ENCODE measurements around the gene ATAD3B.
"Not testable (repeated sequence)": the region's sequence is repeated elsewhere in the genome, so short reads cannot be mapped to it uniquely, and the experiment has no call there.

Gene ATAD3B

DNA sequence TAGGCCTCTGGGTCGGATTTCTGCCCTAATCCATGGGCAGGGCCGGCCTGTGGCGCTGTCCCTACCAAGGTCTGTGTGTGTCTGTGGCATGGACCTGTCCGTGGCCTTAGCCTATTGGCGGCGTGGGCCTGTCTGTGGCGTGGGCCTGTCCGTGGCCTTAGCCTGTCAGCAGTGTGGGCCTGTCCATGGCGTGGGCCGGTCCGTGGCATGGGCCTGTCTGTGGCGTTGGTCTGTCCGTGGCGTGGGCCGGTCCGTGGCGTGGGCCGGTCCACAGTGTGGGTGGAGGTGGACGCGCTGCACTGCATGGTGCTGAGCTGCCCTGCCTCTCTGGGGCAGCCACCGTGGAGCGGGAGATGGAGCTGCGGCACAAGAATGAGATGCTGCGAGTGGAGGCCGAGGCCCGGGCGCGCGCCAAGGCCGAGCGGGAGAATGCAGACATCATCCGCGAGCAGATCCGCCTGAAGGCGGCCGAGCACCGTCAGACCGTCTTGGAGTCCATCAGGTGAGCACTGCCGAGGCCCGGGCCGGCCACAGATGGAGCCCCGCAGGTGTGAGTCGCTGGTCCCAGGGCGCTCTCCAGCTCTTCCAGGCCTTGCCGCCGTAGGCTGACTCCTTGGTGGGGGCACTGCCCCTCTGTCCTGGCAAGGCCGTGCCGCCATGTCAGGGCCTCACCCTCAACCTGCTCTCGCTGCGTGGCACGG lies 48.4 kb downstream of the ATAD3B start:
- H3K4me1 ChIP-seq (ENCODE audit: control insufficient read depth, insufficient read depth, low read length); H3K27ac ChIP-seq (ENCODE audit: low read depth, low read length); H3K27me3 ChIP-seq (ENCODE audit: control insufficient read depth, insufficient read depth, low read length); H3K4me3 ChIP-seq (ENCODE audit: low read depth, low read length); H3K9ac ChIP-seq (ENCODE audit: low read length); H3K9me3 ChIP-seq (ENCODE audit: control insufficient read depth, insufficient read depth, low read depth, low read length): not testable (repeated sequence)
- H3K36me3 ChIP-seq (ENCODE audit: control insufficient read depth, insufficient read depth, low read length): peaks cover 53% of the 10 kb centered on the region

DNA sequence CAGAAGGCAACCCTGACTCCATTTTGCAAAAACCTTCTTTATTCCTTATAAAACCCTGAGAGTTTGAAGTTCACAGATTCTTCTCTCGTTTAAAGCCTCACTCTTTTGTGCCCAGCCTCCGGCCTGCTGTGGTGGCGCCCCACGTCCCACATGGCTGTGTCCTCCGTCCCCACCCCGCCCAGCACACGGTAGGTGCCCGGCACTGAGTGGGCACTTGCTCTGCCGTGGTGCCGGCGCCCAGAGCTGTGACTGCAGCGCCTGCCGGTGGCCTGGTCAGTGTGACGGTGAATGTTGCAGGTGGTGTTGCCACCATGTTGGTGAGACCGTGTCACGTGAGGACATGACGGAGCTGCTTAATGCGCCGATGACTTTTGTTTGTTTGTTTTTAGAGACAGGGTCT lies 49.8 kb downstream of the ATAD3B start:
- Histone ChIP-seq H3K27me3 (ENCODE audit: control insufficient read depth, insufficient read depth, low read length) (no peaks in the 10 kb centered on the region), H3K4me1 (ENCODE audit: control insufficient read depth, insufficient read depth, low read length) (no peaks in the 10 kb centered on the region), H3K27ac (ENCODE audit: low read depth, low read length) (no peak overlapping the region), H3K36me3 (ENCODE audit: control insufficient read depth, insufficient read depth, low read length) (peaks cover 54% of the 10 kb centered on the region), H3K9ac (ENCODE audit: low read length) (no peak overlapping the region), H3K4me3 (ENCODE audit: low read depth, low read length) (no peak overlapping the region), H3K9me3 (ENCODE audit: control insufficient read depth, insufficient read depth, low read depth, low read length) (no peaks in the 10 kb centered on the region)

DNA sequence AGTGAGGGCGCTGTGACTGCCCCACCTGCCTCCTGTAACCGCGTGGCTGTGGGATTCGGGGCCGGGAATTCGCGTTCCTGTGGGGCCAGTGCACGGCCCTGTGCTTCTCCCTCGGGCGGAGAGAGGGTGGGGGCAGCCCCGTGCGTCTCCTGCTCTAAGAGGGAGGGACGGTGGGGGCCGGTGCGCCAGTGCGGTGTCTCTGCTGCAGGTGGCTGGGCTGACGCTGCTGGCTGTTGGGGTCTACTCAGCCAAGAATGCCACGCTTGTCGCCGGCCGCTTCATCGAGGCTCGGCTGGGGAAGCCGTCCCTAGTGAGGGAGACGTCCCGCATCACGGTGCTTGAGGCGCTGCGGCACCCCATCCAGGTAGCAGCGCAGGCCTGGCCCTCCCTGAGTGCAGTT lies 51.0 kb downstream of the ATAD3B start:
- not testable (repeated sequence) for H3K9ac ChIP-seq (ENCODE audit: low read length); H3K9me3 ChIP-seq (ENCODE audit: control insufficient read depth, insufficient read depth, low read depth, low read length); H3K27me3 ChIP-seq (ENCODE audit: control insufficient read depth, insufficient read depth, low read length); H3K4me1 ChIP-seq (ENCODE audit: control insufficient read depth, insufficient read depth, low read length); H3K4me3 ChIP-seq (ENCODE audit: low read depth, low read length); H3K27ac ChIP-seq (ENCODE audit: low read depth, low read length)
- H3K36me3 ChIP-seq (ENCODE audit: control insufficient read depth, insufficient read depth, low read length): peaks cover 55% of the 10 kb centered on the region

DNA sequence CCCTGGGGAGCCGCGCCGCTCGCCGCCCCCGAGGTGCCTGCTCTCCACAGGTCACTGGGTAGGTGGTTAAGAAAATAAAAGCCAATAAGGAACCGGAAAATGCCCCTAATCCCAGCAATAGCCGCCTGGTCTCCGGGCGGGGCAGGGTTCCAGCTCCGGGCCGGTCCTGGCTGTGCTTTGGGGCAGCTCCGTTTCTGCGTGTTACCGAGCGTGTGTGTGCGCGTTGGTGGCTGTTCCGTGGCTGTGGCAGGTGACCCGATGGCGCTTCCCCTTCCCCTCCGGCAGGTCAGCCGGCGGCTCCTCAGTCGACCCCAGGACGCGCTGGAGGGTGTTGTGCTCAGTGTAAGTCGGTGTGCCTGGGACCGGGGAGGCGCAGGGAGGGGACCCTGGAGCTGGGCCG lies 51.7 kb downstream of the ATAD3B start:
- not testable (repeated sequence) for H3K27ac ChIP-seq (ENCODE audit: low read depth, low read length); H3K27me3 ChIP-seq (ENCODE audit: control insufficient read depth, insufficient read depth, low read length); H3K9ac ChIP-seq (ENCODE audit: low read length); H3K4me3 ChIP-seq (ENCODE audit: low read depth, low read length); H3K9me3 ChIP-seq (ENCODE audit: control insufficient read depth, insufficient read depth, low read depth, low read length); H3K4me1 ChIP-seq (ENCODE audit: control insufficient read depth, insufficient read depth, low read length)
- H3K36me3 ChIP-seq (ENCODE audit: control insufficient read depth, insufficient read depth, low read length): peaks cover 54% of the 10 kb centered on the region

DNA sequence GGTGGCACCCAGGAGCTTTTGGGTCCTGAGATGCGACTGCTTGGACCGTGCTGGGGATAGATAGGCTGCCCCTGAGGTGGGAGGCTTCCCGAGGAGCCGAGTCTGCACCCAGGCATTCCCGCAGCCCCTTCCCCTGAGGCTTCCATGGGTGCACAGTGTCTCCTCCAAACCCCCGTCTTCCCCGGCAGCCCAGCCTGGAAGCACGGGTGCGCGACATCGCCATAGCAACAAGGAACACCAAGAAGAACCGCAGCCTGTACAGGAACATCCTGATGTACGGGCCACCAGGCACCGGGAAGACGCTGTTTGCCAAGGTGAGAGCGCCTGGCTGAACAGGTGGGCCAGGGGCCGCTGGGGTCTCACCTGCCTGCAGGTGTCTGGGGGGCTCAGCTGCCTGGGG lies 52.1 kb downstream of the ATAD3B start:
- H3K27me3 ChIP-seq (ENCODE audit: control insufficient read depth, insufficient read depth, low read length); H3K9me3 ChIP-seq (ENCODE audit: control insufficient read depth, insufficient read depth, low read depth, low read length); H3K27ac ChIP-seq (ENCODE audit: low read depth, low read length); H3K4me3 ChIP-seq (ENCODE audit: low read depth, low read length); H3K4me1 ChIP-seq (ENCODE audit: control insufficient read depth, insufficient read depth, low read length); H3K9ac ChIP-seq (ENCODE audit: low read length): not testable (repeated sequence)
- peaks cover 54% of the 10 kb centered on the region for H3K36me3 ChIP-seq (ENCODE audit: control insufficient read depth, insufficient read depth, low read length)

DNA sequence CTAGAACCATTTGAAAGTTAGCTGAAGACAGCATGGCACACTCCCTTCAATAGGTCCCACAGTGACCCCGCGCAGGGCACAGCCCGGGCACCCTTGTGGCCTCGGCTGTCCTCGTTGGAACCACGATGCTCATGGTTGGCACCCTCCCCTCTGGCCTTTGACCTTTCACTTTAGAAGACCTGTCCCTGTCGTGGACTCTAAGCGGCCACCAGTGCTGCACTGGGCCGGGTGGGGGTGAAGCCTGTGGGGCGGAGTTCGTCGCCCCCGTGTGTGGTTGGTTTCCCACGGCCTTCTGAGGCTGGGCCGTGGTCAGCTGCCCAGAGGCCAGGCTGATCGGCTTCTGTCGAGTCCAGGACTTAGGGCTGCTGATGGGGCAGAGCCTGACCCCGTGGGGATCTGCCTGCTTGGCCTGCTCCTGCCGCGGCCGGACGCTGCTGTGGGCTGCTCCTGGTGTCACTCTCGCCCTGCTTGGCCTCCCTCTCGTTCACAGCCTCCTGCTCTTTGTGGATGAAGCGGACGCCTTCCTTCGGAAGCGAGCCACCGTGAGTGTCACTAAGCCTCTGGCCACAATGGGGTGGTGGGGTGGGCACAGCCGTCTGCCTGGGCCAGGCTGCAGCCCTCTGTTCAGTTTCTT lies 53.3 kb downstream of the ATAD3B start:
- not testable (repeated sequence) for H3K9me3 ChIP-seq (ENCODE audit: control insufficient read depth, insufficient read depth, low read depth, low read length); H3K27me3 ChIP-seq (ENCODE audit: control insufficient read depth, insufficient read depth, low read length)
- peaks cover 62% of the 10 kb centered on the region for H3K36me3 ChIP-seq (ENCODE audit: control insufficient read depth, insufficient read depth, low read length)

DNA sequence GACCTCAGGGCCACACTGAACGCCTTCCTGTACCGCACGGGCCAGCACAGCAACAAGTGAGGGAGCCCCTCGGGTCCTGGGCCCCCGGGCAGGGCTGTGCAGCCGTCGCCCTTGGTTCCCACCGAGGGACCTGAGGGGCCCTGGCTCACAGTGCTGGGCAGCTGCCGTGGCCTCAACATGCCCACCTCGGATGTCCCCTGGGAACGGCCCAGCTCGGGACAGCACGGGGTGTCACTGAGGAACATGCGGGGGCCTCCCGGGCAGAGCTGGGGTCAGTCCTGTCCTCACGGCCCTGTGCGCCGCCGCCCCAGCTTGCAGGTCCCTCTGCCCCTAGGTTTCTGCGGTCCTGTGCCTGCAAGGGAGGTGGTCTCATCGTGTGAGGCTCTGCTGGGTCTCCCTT lies 54.9 kb downstream of the ATAD3B start:
- not testable (repeated sequence) for H3K9ac ChIP-seq (ENCODE audit: low read length); H3K4me3 ChIP-seq (ENCODE audit: low read depth, low read length); H3K27me3 ChIP-seq (ENCODE audit: control insufficient read depth, insufficient read depth, low read length); H3K4me1 ChIP-seq (ENCODE audit: control insufficient read depth, insufficient read depth, low read length); H3K9me3 ChIP-seq (ENCODE audit: control insufficient read depth, insufficient read depth, low read depth, low read length); H3K27ac ChIP-seq (ENCODE audit: low read depth, low read length)
- peaks cover 55% of the 10 kb centered on the region for H3K36me3 ChIP-seq (ENCODE audit: control insufficient read depth, insufficient read depth, low read length)

More for the DNA sequence above, 53.3 kb downstream of the ATAD3B start:
- H3K4me3 ChIP-seq (ENCODE audit: low read depth, low read length); H3K9ac ChIP-seq (ENCODE audit: low read length); H3K27ac ChIP-seq (ENCODE audit: low read depth, low read length); H3K4me1 ChIP-seq (ENCODE audit: control insufficient read depth, insufficient read depth, low read length): not testable (repeated sequence)

DNA sequence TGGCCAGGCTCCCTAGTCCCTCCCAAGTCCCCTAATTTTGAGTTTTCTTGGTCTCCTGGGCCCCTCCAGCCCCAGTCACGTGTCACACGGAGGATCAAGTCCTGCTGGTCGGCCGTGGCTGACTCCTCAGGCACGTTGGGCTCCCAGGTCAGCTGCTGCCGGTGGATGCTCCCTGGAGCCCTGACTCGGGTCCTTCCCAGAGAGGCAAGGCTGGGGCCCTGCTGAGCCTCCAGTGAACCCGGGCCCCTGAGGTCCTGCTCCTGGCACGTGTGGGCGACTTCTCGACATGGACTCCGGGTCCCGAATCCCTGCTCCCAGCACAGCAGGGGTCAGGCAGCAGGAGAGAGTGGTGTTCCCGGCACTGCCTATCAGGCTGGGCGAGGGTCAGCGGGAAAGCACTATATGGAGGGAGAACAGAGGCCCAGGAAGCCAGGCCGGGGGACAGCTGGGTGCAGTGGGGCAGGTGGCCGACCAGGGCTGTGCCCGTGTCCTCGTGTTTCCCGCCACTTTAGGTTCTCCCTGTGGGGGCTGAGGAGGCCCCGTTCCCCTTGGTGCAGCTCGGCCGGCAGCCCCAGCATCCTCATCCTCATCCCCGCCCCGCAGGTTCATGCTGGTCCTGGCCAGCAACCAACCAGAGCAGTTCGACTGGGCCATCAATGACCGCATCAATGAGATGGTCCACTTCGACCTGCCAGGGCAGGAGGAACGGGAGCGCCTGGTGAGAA lies 55.7 kb downstream of the ATAD3B start:
- Histone ChIP-seq H3K4me3 (ENCODE audit: low read depth, low read length) (no peak overlapping the region), H3K27ac (ENCODE audit: low read depth, low read length) (no peak overlapping the region), H3K36me3 (ENCODE audit: control insufficient read depth, insufficient read depth, low read length) (peaks cover 52% of the 10 kb centered on the region), H3K4me1 (ENCODE audit: control insufficient read depth, insufficient read depth, low read length) (no peaks in the 10 kb centered on the region), H3K9me3 (ENCODE audit: control insufficient read depth, insufficient read depth, low read depth, low read length) (peaks cover 4% of the 10 kb centered on the region), H3K27me3 (ENCODE audit: control insufficient read depth, insufficient read depth, low read length) (no peaks in the 10 kb centered on the region), H3K9ac (ENCODE audit: low read length) (no peak overlapping the region)

DNA sequence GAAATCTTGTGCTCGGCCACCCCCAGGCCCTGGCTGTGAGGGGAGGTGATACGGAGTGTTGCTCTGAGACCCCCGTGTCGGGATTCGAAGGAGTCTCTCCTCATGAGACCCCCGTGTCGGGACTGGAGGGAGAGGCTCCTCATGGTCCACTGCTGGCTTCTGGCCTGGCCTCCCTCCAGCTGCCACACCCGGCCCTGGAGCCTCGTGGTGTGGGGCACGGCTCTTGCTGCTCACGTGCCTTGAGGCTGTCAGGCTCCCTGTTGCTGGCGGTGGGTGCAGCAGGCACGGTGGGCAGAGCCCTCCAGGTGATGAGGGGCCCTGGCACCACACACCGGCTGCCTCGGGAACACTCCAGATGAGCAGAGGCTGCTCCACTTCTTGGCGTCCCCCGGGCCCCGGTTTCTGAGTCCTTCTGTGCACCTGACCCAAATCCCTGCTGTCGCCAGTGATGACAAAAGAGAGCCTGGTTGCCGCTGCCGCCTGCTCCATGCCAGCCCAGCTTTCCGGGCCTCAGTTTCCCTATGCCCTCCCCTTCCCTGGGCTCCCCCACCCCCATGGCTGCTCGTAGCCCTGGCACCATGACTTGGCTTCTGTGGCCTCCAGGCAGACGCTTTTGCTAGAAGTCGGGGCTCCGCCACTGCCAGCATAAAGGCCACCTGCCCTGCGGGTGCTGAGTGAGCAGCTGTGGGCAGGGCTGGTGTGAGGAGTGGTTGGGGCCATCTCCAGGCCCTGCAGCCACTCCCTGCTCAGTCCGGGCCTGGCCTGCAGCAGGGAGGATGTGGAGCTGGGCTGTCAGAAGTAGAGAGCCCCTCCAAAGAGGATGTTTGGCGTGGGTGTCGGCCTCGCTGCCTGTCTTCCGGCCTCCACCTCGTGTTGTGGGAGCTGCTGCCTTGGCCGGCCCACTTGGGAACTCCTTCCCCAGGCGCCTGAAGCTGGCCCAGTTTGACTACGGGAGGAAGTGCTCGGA lies 57.0 kb downstream of the ATAD3B start:
- Histone ChIP-seq H3K4me1 (ENCODE audit: control insufficient read depth, insufficient read depth, low read length) (no peaks in the 10 kb centered on the region), H3K27ac (ENCODE audit: low read depth, low read length) (no peak overlapping the region), H3K4me3 (ENCODE audit: low read depth, low read length) (no peak overlapping the region), H3K9ac (ENCODE audit: low read length) (no peak overlapping the region), H3K27me3 (ENCODE audit: control insufficient read depth, insufficient read depth, low read length) (no peaks in the 10 kb centered on the region), H3K36me3 (ENCODE audit: control insufficient read depth, insufficient read depth, low read length) (peaks cover 51% of the 10 kb centered on the region), H3K9me3 (ENCODE audit: control insufficient read depth, insufficient read depth, low read depth, low read length) (peaks cover 4% of the 10 kb centered on the region)

DNA sequence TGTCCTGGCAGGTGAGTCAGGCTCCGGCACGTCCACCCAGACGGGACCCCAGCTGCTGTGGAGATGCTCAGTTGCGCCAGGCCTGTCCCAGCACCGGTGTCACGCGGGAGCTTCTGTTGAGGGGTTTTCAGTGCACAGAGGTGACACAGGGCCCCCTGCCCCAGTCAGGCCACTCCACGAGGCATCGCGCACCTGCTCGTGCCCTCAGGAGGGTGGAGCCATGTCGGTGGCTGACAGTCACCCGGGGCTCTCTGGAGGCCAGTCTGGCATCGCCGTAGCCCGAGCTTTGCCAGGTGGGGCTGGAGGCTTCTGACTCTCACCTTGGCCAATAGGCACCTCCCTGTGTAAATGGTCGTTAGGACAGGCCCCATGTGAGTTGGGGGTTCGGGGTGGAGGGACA lies 57.8 kb downstream of the ATAD3B start:
- Histone ChIP-seq H3K36me3 (ENCODE audit: control insufficient read depth, insufficient read depth, low read length) (peaks cover 49% of the 10 kb centered on the region), H3K9me3 (ENCODE audit: control insufficient read depth, insufficient read depth, low read depth, low read length) (peaks cover 4% of the 10 kb centered on the region), H3K9ac (ENCODE audit: low read length) (no peak overlapping the region)

More for the DNA sequence above, 57.8 kb downstream of the ATAD3B start:
- Histone ChIP-seq H3K27me3 (ENCODE audit: control insufficient read depth, insufficient read depth, low read length) (no peaks in the 10 kb centered on the region), H3K4me3 (ENCODE audit: low read depth, low read length) (no peak overlapping the region), H3K27ac (ENCODE audit: low read depth, low read length) (no peak overlapping the region), H3K4me1 (ENCODE audit: control insufficient read depth, insufficient read depth, low read length) (no peaks in the 10 kb centered on the region)

Measured in HUES6 (cell line).